ENCODE results near the gene CTAGE4.
"Not testable (repeated sequence)": the region's sequence is repeated elsewhere in the genome, so short reads cannot be mapped to it uniquely, and the experiment has no call there.

GRCh38 chr7:144201978-144202377, 18.7 kb downstream of the CTAGE4 start:
- not testable (repeated sequence) for TF ChIP-seq POLR2A (IDR thresholded peaks at IDR 0.05; ENCODE audit: low read length); GATA1 (IDR thresholded peaks at IDR 0.05; ENCODE audit: low read depth, low read length)

All from erythroblast (primary cell).